Fibroblast of the conjunctiva (primary cell): ENCODE results near the gene SLC22A15.

Experiments
- DNase-seq: peaks from one replicate; pipeline ENCODE4 v3.0.0-alpha.2; 2010; ENCODE audit warnings: low read depth

Gene SLC22A15

GRCh38 chr1:116104667-116105066 is 128.4 kb downstream of the SLC22A15 start:
- DNase-seq: no peak

DNA sequence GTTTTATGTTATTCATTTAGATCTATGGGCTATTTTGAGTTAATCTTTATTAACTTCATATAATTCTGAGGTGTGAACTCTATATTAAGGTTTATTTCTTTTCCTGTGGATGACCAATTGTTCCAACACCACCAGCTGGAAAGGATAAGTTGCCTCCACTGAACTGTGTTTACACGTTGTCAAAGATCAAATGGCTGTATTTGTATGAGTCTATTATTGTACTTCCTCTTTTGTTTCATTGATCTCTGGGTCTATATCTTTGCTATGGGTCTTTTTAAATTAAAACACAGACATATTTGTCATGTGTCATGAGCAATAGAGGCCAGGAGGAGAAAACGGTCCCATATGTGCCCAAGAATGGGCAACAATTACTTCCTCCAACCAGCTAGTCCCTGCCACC is 129.7 kb downstream of the SLC22A15 start:
- no peak for DNase-seq

GRCh38 chr1:116106646-116107045 is 130.3 kb downstream of the SLC22A15 start:
- DNase-seq: no peak

GRCh38 chr1:116107371-116107770 is 131.1 kb downstream of the SLC22A15 start:
- DNase-seq: no peak

GRCh38 chr1:116110567-116111523 is 134.5 kb downstream of the SLC22A15 start, which contains the start of gene MAB21L3:
Gene MAB21L3, plus strand, starts transcription at chr1:116111399. Its CDS starts 1,217 bp downstream, at chr1:116112616.
- no peak for DNase-seq

DNA sequence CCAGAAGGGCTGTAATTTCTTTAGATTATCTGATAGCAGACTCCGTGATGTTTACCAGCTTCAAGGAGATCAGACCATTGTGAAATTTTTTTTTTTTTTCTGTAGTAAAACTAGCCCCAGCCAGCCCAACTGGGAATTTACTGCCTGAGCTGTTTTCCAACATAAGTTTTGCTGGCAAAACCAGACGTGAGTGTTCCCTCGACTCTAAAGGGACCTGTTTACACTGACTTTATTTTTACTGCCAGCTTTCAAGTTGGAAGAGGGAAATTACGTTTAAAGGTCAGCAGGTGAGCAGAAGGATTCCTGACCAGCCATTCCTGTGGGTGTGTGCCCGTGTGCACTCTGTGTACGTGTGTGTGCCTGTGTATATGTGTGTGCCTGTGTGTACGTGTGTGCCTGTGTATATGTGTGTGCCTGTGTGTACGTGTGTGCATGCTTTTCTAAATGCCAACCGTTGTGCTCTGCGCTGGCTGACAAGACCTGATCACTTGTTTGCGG is 135.3 kb downstream of the SLC22A15 start:
- DNase-seq: no peak

DNA sequence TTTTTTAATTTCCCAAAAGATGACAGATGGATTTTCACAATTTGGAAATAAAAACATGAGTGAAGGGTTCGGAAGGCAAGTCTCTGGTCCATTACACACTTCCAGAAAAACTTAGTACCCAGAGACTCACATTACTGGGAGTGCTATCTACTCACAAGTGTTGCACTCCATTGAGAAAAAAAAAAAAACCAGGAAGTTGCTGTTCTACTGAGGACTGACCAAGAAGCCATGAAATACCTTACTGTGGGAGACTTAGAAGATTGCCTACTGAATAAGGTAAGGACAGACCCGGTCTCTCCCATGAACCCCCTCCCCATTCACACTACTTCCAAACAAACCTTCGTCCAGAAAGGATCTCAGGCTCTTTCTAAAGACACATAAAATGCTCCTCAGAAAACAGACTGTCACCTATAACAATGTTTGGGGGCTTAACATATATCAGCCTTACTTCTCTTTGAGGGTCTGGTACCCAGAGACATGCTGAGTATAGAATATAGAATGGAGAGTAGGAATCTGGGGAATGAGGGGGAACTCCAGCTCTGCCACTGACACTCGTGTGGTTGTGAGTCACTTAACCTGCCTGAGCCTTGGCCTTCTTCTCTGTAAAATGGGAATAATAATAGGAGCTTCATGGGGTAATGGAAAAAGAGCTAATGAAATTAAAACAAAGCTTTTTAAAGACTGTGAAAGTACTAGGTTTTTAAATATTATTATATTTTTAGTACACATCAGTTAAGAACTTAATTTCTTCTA is 136.3 kb downstream of the SLC22A15 start:
- DNase-seq: no peak

DNA sequence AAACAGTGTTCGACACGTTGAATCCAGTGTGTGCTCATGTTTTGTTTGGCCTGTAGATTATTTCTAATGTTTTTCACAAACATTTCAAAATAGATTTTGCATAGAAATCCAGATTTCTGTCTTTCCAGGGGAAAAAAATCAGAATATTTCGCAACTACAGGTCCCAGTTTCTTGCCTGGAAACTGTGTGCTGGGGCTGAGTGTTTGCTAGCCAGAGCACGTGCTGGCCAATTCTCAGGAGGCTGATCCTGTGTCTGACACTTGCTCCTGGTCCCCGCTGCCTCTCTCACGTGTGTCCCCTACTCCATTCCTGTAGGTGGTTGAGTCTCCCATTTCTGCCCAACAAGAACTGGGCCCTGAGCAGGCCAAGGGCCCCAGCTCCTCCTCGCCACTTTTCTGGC is 137.3 kb downstream of the SLC22A15 start:
- no peak for DNase-seq

DNA sequence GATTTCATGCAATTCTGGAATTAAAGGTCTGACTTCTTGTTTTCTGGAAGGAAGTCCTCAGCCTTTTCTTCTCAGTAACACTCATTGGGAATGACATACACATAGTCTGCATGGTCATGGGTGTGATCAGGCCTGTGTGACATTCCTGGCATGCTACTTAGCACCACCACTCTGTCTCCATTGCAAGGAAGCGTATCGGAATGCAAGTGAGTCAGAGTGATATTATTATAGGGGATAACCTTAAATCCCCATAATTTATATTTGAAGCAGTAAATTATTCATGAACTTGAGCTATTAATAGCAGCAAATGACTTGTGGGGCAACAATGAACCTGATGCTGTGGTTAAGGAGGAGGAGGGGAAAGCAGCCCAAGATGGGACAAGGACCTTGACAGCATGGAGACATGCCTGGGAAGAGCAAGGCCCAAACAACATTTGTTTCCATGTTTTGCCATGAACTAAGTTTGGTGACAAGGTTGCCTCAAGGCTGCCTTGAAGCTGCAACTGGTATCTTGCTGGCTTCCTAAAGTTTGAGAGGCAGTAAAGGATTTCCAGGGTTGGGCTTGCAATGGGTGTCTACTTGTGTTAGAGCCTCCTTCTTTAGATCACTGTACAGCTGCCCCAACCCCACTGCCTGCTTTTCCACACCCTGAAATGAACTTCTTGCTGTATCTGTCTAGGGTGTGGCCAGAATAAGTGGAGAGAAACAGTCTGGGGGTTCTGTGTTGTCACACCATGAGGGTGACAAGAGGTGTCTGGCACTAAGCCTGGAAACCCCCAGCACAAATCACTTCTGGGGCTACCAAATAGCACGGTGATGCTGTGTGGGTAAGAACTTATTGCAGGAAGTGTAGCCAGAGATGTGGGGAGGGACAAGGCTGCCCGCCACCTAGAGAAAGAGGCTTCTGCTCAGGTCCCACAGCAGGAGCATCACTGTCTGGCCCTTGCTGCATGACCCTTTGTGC is 139.4 kb downstream of the SLC22A15 start:
- peak; percentile 30 for DNase-seq

GRCh38 chr1:116118471-116118870 is 142.2 kb downstream of the SLC22A15 start:
- no peak for DNase-seq
